ENCODE measurements around the gene VPS35L.

The VPS35L gene

DNA sequence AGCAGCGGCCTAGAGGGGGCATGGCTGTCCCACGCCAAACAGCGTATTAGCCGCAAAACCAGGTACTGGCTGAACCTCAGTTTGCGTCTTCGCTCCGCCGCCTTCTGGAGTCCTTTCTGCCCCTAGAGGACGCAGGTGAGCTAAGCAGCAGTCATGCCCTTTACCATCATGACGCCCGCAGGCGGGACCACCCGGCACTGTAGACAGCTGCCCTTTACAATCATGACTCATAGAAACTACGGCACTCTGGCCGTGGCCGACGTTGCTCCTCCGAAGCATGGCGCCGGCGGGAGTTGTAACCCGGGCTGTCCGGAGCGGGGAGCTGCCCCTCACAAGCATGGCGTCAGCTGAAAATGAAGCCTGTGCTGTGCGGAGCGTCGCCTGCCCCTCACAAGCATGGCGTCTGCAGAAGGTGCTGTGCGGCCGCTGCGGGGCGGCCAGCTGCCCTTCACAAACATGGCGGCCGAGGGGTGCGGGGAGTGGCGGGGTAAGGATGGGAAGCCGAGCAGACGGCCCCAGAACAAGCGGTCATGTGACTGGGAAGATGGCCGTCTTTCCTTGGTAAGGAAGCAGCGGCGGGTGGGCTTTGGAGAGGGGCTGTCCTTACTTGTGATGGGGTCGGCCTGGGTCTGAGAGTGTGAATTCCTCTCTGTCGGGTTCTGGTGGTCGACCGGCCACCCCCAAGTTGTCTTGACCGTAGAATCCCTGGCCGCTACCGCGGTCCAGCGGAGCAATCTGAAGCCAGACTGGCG, at the start of gene VPS35L:
TSS of gene VPS35L (plus strand) at position 518 of the 752 bp plus-strand sequence. CDS start at position 545, 27 bp downstream.
- DNase-seq: peak; percentile 97

DNA sequence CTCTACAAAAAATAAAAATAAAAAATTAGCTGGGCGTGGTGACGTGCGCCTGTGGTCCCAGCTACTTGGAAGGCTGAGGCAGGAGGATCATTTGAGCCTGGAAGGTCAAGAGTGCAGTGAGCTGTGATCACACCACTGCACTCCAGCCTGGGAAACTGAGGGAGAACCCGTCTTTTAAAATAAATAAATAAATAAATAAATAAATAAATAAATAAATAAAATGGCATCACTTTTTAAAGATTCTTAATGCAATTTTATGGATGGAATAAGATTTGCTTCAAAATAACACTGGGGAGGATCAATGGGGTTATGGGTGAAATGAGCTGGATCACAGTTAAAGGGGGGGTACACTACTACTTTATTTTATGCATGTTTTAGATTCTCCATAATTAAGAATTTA, 48.5 kb upstream of the VPS35L start:
- DNase-seq: no peak

GRCh38 chr16:19507867-19508266, 47.6 kb upstream of the VPS35L start:
- DNase-seq: no peak

GRCh38 chr16:19512297-19512696, 43.2 kb upstream of the VPS35L start:
- DNase-seq: no peak

DNA sequence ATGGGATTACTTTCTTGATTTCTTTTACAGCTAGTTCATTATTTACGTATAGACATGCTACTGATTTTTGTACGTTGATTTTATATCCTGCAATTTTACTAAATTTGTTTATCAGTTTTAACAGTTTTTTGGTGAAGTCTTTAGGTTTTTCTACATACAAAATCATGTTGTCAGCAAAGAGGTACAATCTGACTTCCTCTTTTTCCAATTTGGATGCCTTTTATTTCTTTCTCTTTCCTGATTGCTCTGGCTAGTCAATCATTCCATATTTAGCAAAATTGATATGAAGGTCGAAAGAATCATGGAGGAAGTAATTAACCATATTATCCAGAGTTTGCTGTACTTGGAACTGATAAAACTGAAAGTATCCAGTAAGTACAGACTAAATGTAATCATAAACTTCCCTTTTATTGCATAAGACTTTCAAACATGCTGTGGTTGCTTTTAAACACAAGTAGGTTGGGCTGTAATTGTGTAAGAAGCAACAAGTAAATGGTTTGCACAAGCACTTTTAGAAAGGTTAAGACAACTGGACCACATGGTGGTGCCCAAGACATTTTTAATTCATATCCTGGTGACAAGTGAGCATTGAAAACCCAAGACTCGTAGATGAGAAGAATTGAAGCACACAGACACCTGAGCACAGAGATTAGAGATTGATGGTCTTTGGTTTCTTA, 42.0 kb upstream of the VPS35L start:
- DNase-seq: no peak

GRCh38 chr16:19515757-19516156, 39.7 kb upstream of the VPS35L start:
- no peak for DNase-seq

DNA sequence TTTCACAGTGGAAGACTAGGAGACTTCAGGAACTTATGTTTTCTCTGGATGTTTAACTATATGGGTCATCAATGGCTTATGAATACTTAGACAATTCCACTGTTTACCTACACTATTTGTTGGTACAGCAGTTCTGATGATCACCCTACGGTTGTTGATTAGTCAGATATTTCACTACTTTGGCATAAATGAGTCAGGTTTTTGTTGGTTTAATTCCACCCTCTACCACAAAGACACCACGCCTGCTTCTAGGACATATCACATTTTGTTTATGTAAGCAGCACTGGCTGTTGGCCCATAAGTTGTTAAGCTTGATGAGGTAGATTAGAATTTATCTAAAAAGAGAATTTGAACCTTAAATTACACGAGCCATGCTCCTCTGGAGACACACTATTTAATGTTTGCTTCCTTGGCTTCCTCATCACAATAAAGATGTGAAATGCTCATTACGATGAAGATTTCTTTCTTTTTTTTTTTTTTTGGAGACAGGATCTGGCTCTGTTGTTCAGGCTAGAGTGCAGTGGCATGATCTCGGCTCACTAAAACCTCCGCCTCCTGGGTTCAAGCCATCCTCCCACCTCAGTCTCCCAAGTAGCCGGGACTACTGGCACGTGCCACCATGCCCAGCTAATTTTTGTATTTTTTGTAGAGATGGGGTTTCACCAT, 37.9 kb upstream of the VPS35L start:
- peak; percentile 5 for DNase-seq

DNA sequence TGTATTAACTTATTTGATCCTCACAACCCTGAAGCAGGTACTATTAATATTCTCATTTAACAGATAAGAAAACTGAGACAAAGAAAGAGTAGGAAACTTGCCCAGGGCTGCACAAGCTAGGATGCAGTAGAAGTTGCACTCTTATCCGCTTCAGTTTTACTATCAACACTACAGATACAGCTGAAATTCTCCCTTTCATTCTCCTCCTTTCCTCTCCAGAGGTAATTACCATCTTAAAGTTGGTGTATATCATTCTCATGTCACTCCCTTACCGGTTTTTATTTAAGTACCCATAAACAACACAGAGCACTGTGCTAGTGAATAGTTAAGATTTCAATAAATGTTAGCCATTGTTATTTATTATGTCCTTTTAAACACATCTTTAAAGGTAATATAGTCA, 37.1 kb upstream of the VPS35L start:
- no peak for DNase-seq

GRCh38 chr16:19520861-19521331, 34.6 kb upstream of the VPS35L start:
- DNase-seq: peak; percentile 50

GRCh38 chr16:19521471-19522396, 33.8 kb upstream of the VPS35L start, which contains the start of gene GDE1:
GDE1 (minus strand) TSS chr16:19522098; CDS start chr16:19521964, 134 bp downstream.
- DNase-seq: peak; percentile 86

DNA sequence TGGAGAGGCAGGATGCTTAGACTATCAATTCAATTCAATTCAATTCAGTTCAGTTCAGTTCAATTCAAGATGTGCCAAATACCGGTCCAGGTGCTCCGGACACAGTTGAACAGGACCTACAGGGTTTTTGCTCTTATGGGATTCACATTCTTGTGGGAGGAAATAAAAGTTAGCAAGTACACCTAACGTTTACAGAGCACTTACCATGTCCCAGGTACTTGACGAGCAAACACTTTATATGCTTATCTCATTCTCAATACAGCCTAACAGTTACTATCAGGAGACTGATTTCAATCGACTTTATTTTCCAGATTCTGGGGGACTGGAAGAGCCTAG, 33.1 kb upstream of the VPS35L start:
- no peak for DNase-seq

DNA sequence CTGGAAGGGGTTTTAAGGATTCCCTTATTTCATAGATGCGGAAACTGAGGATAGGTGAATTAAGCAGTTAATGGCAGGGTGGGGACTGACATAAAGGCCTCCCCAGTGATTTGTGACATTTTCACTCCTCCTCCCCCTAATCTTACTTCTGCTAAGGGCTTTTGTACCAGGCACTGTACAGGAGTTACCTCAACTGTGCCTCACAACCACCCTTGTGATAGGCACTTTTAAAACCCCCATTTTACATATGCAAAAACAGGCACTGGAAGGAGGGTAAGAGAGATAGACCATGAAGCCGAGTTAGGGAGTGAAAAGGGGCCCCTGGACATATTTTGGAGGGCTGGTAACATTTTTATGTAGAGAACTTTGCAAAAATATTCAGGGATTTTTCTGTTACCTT, 32.7 kb upstream of the VPS35L start:
- DNase-seq: no peak

DNA sequence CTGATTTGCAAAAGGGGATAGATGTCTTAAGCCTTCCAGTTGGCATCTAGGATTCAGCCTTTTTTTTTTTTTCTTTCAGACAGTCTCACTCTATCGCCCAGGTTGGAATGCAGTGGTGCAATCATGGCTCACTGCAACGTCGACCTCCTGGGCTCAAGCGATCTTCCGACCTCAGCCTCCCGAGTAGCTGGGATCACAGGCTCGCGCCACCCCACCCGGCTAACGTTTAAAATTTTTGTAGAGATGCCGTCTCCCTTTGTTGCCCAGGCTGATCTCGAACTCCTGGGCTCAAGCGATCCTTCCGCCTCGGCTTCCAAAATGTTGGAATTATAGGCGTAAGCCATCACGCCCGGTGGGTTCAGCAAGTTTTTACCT, 32.3 kb upstream of the VPS35L start:
- no peak for DNase-seq

DNA sequence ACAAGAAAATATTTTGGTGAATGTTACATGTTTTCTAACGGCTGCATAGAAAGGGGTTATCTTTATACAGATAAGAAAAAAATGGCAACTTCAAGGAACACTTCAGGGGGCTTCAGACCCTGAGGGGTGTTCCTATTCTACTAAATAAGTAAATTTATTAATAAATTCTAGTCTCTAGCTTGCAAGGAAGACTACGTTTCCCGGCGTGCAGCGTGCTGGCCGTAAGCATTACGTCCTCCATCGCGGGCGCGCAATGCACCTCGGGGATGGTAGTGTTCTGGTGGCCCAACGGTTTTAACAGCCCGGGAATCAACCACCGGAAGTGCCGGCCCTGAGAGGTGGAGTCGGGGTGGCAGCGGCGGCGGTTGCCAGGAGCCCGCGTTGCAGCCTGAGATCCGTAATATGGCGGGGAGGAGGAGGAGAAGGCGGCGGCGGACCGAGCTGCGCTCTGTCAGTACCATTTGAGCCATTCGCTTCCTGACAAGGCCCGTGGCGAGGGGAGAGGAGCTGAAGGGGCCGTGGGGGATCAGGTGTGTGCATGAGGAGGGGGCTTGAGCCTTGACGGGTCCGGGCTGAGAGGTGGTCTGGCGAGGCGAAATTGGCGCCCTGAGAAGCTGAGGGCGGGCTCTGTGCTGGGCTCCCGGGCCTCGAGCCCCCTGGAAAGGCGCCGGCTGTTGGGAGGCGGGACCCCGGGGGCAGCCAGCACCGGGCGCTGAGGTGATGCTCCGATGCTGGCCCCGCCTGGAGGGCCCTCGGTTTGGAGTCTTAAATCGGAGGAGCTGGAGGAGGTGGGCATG, 31.7 kb upstream of the VPS35L start, which contains the start of gene CCP110:
TSS of gene CCP110 (plus strand) at position 384 of the 797 bp plus-strand sequence. CDS start 3,940 bp downstream, outside the sequence.
- DNase-seq: peak; percentile 88

DNA sequence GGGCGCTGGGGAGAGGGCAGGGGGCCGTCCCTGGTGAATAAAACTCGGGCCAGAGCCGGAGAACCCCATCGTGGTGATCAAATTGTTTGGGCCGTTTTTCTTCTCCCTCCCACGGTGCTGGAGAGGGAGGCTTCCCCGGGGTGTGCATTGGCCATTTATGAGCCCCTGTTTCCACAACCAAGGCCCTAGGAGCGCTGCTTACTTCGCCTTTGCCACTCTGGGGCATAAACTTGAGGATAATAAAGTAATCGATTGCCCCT, 31.2 kb upstream of the VPS35L start:
- DNase-seq: no peak

- peak; percentile 13 for DNase-seq
These were observed 30.7 kb upstream of the VPS35L start for GRCh38 chr16:19524616-19525384.

- DNase-seq: no peak
These were observed 30.1 kb upstream of the VPS35L start for GRCh38 chr16:19525385-19525723.

DNA sequence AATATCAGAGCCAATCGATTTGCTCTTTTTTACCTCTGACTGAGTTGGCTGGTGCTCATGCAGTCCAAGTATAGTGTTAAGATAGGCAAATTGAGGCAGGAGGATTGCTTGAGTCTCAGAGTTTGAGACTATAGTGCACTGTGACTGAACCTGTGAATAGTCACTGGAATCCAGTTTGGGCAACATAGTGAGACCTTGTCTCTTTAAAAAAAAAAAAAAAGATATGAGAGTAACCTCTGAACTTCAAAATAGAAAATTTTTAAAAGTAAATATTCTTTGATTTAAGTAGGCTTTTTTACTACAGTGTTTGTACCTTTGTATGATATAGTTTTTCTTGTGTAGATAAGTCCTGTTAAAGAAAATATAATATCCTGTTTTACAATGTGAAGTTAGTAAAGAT, 28.3 kb upstream of the VPS35L start:
- DNase-seq: no peak

- DNase-seq: no peak
These were observed 26.8 kb upstream of the VPS35L start for GRCh38 chr16:19528666-19529065.

GRCh38 chr16:19532601-19533000, 22.9 kb upstream of the VPS35L start:
- no peak for DNase-seq

DNA sequence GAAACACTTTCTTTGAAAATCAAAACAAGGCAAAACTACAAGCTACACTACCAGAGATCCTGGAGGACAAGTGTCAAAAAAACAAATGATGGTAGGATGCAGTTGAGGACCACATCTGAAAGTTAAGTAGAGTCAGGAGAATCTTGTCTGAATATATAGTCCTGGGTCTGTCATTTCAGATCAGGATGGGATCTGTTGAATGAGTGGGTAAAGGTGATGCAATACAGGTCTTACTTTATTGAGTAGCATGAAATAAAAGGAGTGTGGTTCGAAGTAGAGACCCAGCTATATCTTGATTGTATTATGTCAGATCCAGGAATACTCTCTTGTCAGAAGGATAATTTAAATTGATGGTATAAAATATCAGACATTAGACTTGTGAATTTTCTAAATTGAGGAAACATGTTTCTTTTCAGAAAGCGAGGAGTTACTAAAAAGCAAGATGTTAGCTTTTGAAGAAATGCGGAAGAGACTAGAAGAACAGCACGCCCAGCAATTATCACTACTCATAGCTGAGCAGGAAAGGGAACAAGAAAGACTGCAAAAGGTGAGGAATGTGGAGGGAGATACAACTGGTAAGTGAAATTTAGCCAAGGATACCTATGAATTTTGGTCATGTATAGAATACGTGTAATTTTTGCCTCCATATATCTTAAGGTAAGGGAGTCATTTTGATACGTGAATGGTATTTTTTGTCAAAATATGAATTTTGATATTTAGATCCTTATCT, 15.1 kb upstream of the VPS35L start:
- DNase-seq: no peak
